Heart right ventricle (tissue), 16 donors: ENCODE data around the gene PTBP1. TPM values are rescaled to one million over a fixed set of nuclear protein-coding genes. Genes with fewer than 3 reads are reported as not detected.

Experiments used
- ATAC-seq, 8 donors: fragments of 200-7000 bp; cut with Tn5 transposase; one replicate each; pipeline ENCODE4 v1.9.1; 2020; ENCODE audit warnings: mild to moderate bottlenecking in 8 of 8, moderate library complexity in 8 of 8, moderate number of reproducible peaks in 1 of 8
- DNase-seq, 2 donors: peaks; one replicate each; pipeline ENCODE4 v3.0.0-alpha.2; 2020
- H3K27ac ChIP-seq, 10 donors: fragments of 200-600 bp; sonication (generic) in 2 of 10; one replicate each; pipeline versions ENCODE4 v1.5.0 to v1.8.0; 2020 to 2022; ENCODE audit warnings: mild to moderate bottlenecking in 3 of 10
- H3K27me3 ChIP-seq, 7 donors: fragments of 200-600 bp; one replicate each; pipeline ENCODE4 v1.8.0; 2021 to 2022; ENCODE audit warnings: mild to moderate bottlenecking in 2 of 7
- H3K36me3 ChIP-seq, 9 donors: fragments of 200-600 bp; sonication (generic) in 1 of 9; one replicate each; pipeline versions ENCODE4 v1.5.0 to v1.8.0; 2020 to 2022; ENCODE audit warnings: mild to moderate bottlenecking in 2 of 9
- H3K4me1 ChIP-seq, 9 donors: fragments of 200-600 bp; sonication (generic) in 1 of 9; one replicate each; pipeline versions ENCODE4 v1.5.0 to v1.8.0; 2020 to 2022; ENCODE audit warnings: mild to moderate bottlenecking in 4 of 9
- H3K4me3 ChIP-seq, 10 donors: fragments of 200-600 bp; sonication (generic) in 2 of 10; one replicate each; pipeline versions ENCODE4 v1.5.0 to v1.8.0; 2020 to 2022; ENCODE audit warnings: mild to moderate bottlenecking in 7 of 10, moderate library complexity in 2 of 10
- H3K9me3 ChIP-seq, 11 donors: fragments of 200-600 bp in 10 of 11; sonication (generic) in 2 of 11; one replicate each; pipeline versions ENCODE4 v1.5.0 to v1.8.0; 2013 to 2022; ENCODE audit warnings: mild to moderate bottlenecking in 2 of 11, control low read depth in 1 of 11, moderate library complexity in 1 of 11
- CTCF ChIP-seq, 9 donors: fragments of 200-600 bp; sonication (generic) in 2 of 9; IDR thresholded peaks; one replicate each; pipeline versions ENCODE4 v1.5.0 to v1.8.0; 2021 to 2022; ENCODE audit warnings: antibody characterized with exemption in 9 of 9, mild to moderate bottlenecking in 5 of 9, moderate library complexity in 1 of 9
- WGBS, 2 donors: extraction: QIAGEN DNeasy Blood & Tissue Kit; methylation state at CpG; one replicate each; pipeline ENCODE4 v1.1.7; 2013; ENCODE audit warnings: inconsistent platforms in 1 of 2; 5-methylcytosine and 5-hydroxymethylcytosine counted together
- intact Hi-C, 10 donors: fragments of 100-400 bp; cut with DNase I; formaldehyde crosslinking; loops; one replicate each; pipeline versions ENCODE4 v1.11.1 to v1.14.2; 2022
- polyA plus RNA-seq, 2 donors: library from polyadenylated mRNA; stranded (reverse); fragments of 200-250 nt; gene quantifications; one replicate each; pipeline ENCODE4 v1.2.3, GENCODE V29; 2013
- total RNA-seq, 10 donors: library from RNA; stranded (reverse); fragmentation: NEBNext Ultra II Directional in 3 of 10; extraction: Animal tissue kit (Norgen Biotek cat#: 25700) in 3 of 10; gene quantifications; one replicate each; pipeline versions ENCODE4 v1.2.1 to v1.2.4, GENCODE V29; 2021 to 2023
- donor health status: Arrhythmogenic right ventricular cardiomyopathy.
- donor health status: ischemic (EF 13 %, LVEDD 7.1; RV severe dilation, severe dysfunction).
- donor health status: healthy with polysubstance abuse.
- donor health status: DM: no; HTN: yes; CAD: no.
- donor health status: DM: no; HTN: no; CAD: no.
- donor health status: ischemic (EF 25% LVEDD 6.9; RV normal size, moderate dysfunction).
- donor health status: ischemic (EF 25% LVEDD 5.7; RV mildly dilated, moderate dysfunction).
- donor health status: healthy.
- donor health status: DM: yes; HTN: yes; CAD: no.
- donor health status: Ischemic cardiomyopathy.
- donor health status: ischemic (EF 35%, LVEDD 5.7; RV mildly dilated, moderate dysfunction).
- donor health status: nonischemic (EF 11% LVEDD 7.7; RV severe dilation, severe dysfunction).
- donor health status: DM: yes; HTN: yes; CAD: no.
- donor health status: PGD.
- donor health status: ischemic (EF 29% LVEDD 5.4; RV normal size, mild dysfunction).
- donor health status: nonischemic (EF 23%, LVEDD 6.1; RV moderate dilation, normal function).

Gene PTBP1
- total and polyA plus RNA-seq, 12 donors, result 46.2 to 106 (median 56.8) TPM

GRCh38 chr19:754530-754929, 42.7 kb upstream of the PTBP1 start:
- peaks cover 0 to 17% (median 9%) of the 10 kb centered on the region in 7 donors for H3K27me3 ChIP-seq
- no peak for TF ChIP-seq CTCF (IDR thresholded peaks at IDR 0.05)
- DNase-seq (no peak), ATAC-seq (no peak)
- no peak overlapping the region for H3K4me3 ChIP-seq
- H3K36me3 ChIP-seq, result no peaks in the 10 kb centered on the region
- H3K27ac ChIP-seq, result no peak overlapping the region
- WGBS, 2 donors, result 86 to 88% methylated on average over 9 of the region's 9 CpGs
- H3K9me3 ChIP-seq, result peaks cover 0 to 18% (median 7%) of the 10 kb centered on the region in 11 donors
- peaks cover 0 to 15% (median 0%) of the 10 kb centered on the region in 9 donors for H3K4me1 ChIP-seq
- intact Hi-C loops, result loop anchor here in 1 of 10 donors (10.0 kb wide), 1 partner anchor 80 kb away; no protein-coding TSS in a partner anchor

- Histone ChIP-seq H3K27me3 (peaks cover 0 to 17% (median 9%) of the 10 kb centered on the region in 7 donors), H3K27ac (no peak overlapping the region), H3K36me3 (no peaks in the 10 kb centered on the region), H3K4me1 (peaks cover 0 to 15% (median 0%) of the 10 kb centered on the region in 9 donors), H3K9me3 (peaks cover 0 to 22% (median 7%) of the 10 kb centered on the region in 11 donors), H3K4me3 (no peak overlapping the region)
- 88 to 91% methylated on average over 15 of the region's 15 CpGs for WGBS, 2 donors
- no peak for TF ChIP-seq CTCF (IDR thresholded peaks at IDR 0.05)
- ATAC-seq (no peak), DNase-seq (no peak)
- intact Hi-C loops, result loop anchor here in 1 of 10 donors (10.0 kb wide), 1 partner anchor 80 kb away; no protein-coding TSS in a partner anchor
These were observed 42.2 kb upstream of the PTBP1 start for GRCh38 chr19:755063-755462.

DNA sequence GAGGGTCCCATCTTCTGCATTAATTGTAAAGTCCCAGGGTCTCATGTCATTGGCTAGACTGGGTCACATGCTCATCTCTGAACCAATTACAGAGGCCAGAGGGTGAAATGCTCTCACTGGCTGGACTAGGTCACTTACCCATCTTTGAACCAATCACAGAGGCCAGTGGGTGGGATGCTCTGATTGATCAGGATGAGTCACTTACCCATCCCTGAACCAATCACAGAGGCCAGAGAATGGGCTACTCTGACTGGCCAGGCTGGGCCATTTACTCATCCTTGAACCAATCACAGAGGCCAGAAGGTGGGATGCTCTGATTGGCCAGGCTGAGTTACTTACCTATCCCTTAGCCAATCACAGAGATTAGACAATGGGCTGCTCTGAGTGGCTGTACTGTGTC, 41.0 kb upstream of the PTBP1 start:
- intact Hi-C loops, result loop anchor here in 1 of 10 donors (10.0 kb wide), 1 partner anchor 79 kb away; no protein-coding TSS in a partner anchor
- Histone ChIP-seq H3K27ac (no peak overlapping the region), H3K9me3 (peaks cover 0 to 23% (median 7%) of the 10 kb centered on the region in 11 donors), H3K27me3 (peaks cover 0 to 9% (median 7%) of the 10 kb centered on the region in 7 donors), H3K36me3 (no peaks in the 10 kb centered on the region), H3K4me3 (no peak overlapping the region), H3K4me1 (peaks cover 0 to 12% (median 0%) of the 10 kb centered on the region in 9 donors)
- DNase-seq (no peak), ATAC-seq (no peak)
- no peak for TF ChIP-seq CTCF (IDR thresholded peaks at IDR 0.05)

- H3K27me3 ChIP-seq, result peaks cover 0 to 1% (median 0%) of the 10 kb centered on the region in 7 donors
- no peak for TF ChIP-seq CTCF (IDR thresholded peaks at IDR 0.05)
- no peak overlapping the region for H3K4me3 ChIP-seq
- DNase-seq (no peak), ATAC-seq (peak in 1 of 8 donors; percentile 11)
- intact Hi-C loops, result loop anchor here in 1 of 10 donors (10.0 kb wide), 1 partner anchor 78 kb away; no protein-coding TSS in a partner anchor
- 90% methylated on average over 36 of the region's 36 CpGs for WGBS, 2 donors
- H3K9me3 ChIP-seq, result peaks cover 0 to 28% (median 7%) of the 10 kb centered on the region in 11 donors
- peaks cover 0 to 9% (median 0%) of the 10 kb centered on the region in 9 donors for H3K4me1 ChIP-seq
- no peaks in the 10 kb centered on the region for H3K36me3 ChIP-seq
- no peak overlapping the region for H3K27ac ChIP-seq
These were observed 40.2 kb upstream of the PTBP1 start for GRCh38 chr19:756821-757688.
